Upper lobe of left lung (tissue), 4 donors: ENCODE results near the gene MDM2.

Source experiments
- EP300 ChIP-seq, 4 donors: sonication (generic); formaldehyde crosslinking; IDR thresholded peaks; one replicate each; pipeline ENCODE4 v1.5.1; 2017; ENCODE audit warnings: antibody characterized with exemption in 4 of 4, control low read depth in 2 of 4
- POLR2A ChIP-seq, 4 donors: fragments of 450-650 bp; IDR thresholded peaks; one replicate each; pipeline ENCODE4 v1.5.1; 2016 to 2017; ENCODE audit warnings: antibody characterized with exemption in 4 of 4, mild to moderate bottlenecking in 2 of 4
- POLR2AphosphoS5 ChIP-seq, 2 donors: sonication (generic); formaldehyde crosslinking; IDR thresholded peaks; one replicate each; pipeline ENCODE4 v1.5.1; 2017; ENCODE audit warnings: antibody characterized with exemption in 2 of 2
- TF ChIP-seq, protein P1 (sequence below), 6 experiments: fragments of 450-650 bp in 4 of 6; fragments of 200-600 bp in 2 of 6; sonication (generic) in 2 of 6; IDR thresholded peaks; one replicate each; pipeline ENCODE4 v1.5.1; 2016 to 2019; ENCODE audit warnings: antibody characterized with exemption in 6 of 6

DNA sequence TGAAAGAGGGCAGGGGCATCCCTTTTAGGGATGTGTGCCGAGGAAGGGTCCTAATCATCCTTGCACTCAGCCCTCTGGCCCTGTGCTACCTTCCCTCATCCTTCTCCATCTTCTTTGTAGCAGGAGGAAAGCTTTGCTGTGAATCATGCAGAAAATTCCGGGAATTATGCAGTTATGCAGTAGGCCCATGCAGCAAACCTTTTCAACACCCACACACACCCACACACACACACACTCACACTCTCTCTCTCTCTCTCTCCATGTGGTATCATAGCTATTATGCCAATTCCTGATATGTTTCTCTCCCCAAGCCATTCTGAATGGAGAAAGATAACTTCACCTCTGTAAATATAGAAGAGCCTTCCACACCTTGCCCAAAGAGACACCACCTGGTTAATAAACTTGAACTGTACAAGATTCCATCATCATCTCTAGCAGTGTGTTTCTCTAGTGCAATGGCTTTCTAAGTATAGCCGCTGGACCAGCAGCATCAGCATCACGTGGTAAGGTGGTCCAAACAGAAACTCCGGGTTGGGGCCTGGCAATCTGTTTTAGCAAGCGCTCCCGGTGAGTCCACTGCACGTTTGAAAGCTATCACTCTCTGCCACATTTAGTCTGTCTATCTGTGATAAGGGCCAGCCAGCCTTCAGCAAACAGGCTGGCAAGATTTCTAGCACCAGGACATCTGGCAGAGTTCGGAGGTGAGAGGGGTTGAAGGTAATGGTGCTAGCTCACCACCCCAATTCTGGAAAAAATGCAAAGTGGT lies 57.6 kb downstream of the MDM2 start:
- TF ChIP-seq, protein P1, sequence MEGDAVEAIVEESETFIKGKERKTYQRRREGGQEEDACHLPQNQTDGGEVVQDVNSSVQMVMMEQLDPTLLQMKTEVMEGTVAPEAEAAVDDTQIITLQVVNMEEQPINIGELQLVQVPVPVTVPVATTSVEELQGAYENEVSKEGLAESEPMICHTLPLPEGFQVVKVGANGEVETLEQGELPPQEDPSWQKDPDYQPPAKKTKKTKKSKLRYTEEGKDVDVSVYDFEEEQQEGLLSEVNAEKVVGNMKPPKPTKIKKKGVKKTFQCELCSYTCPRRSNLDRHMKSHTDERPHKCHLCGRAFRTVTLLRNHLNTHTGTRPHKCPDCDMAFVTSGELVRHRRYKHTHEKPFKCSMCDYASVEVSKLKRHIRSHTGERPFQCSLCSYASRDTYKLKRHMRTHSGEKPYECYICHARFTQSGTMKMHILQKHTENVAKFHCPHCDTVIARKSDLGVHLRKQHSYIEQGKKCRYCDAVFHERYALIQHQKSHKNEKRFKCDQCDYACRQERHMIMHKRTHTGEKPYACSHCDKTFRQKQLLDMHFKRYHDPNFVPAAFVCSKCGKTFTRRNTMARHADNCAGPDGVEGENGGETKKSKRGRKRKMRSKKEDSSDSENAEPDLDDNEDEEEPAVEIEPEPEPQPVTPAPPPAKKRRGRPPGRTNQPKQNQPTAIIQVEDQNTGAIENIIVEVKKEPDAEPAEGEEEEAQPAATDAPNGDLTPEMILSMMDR (IDR thresholded peaks at IDR 0.05): no peak
- no peak for TF ChIP-seq POLR2AphosphoS5 (IDR thresholded peaks at IDR 0.05)
- TF ChIP-seq EP300 (IDR thresholded peaks at IDR 0.05): no peak
- TF ChIP-seq POLR2A (IDR thresholded peaks at IDR 0.05): no peak
